Kidney tubule cell (primary cell): ENCODE data around the gene DIPK1B.

Experiments used
- DNase-seq: peaks from one replicate; pipeline ENCODE4 v3.0.0-alpha.2; 2018; ENCODE audit warnings: low spot score

The DIPK1B gene

GRCh38 chr9:136686794-136687711 lies 25.3 kb upstream of the DIPK1B start, which contains the start of gene AGPAT2:
AGPAT2 (minus strand) TSS chr9:136687457; CDS start chr9:136687357, 100 bp downstream.
- DNase-seq = peak; percentile 54

GRCh38 chr9:136687721-136688223 lies 24.6 kb upstream of the DIPK1B start:
- no peak for DNase-seq

GRCh38 chr9:136688274-136689107 lies 23.9 kb upstream of the DIPK1B start:
- DNase-seq = no peak

GRCh38 chr9:136689108-136689460 lies 23.3 kb upstream of the DIPK1B start:
- DNase-seq = no peak

- no peak for DNase-seq
Observed at GRCh38 chr9:136690104-136690805, 22.1 kb upstream of the DIPK1B start.

- no peak for DNase-seq
Observed at GRCh38 chr9:136690806-136691261, 21.5 kb upstream of the DIPK1B start.

GRCh38 chr9:136691316-136692184 lies 20.8 kb upstream of the DIPK1B start:
- DNase-seq = no peak

GRCh38 chr9:136692185-136693134 lies 19.9 kb upstream of the DIPK1B start:
- DNase-seq = no peak

GRCh38 chr9:136693135-136693489 lies 19.3 kb upstream of the DIPK1B start:
- no peak for DNase-seq

- DNase-seq = peak; percentile 88
Observed at GRCh38 chr9:136693490-136694162, 18.7 kb upstream of the DIPK1B start.

GRCh38 chr9:136694163-136694871 lies 18.1 kb upstream of the DIPK1B start:
- peak; percentile 48 for DNase-seq

GRCh38 chr9:136694872-136695247 lies 17.5 kb upstream of the DIPK1B start:
- no peak for DNase-seq

GRCh38 chr9:136695435-136695895 lies 16.9 kb upstream of the DIPK1B start:
- DNase-seq = peak; percentile 79

GRCh38 chr9:136695955-136696354 lies 16.4 kb upstream of the DIPK1B start:
- no peak for DNase-seq

- DNase-seq = no peak
Observed at GRCh38 chr9:136696502-136696901, 15.9 kb upstream of the DIPK1B start.

- DNase-seq = peak; percentile 54
Observed at GRCh38 chr9:136697146-136697820, 15.1 kb upstream of the DIPK1B start.

GRCh38 chr9:136697821-136698526 lies 14.4 kb upstream of the DIPK1B start:
- peak; percentile 69 for DNase-seq
